NCI-H1930 (cell line): ENCODE data around the gene PLA2G4F.

ENCODE experiments used
- DNase-seq, 2 experiments: peaks; one replicate each; lab custom pipeline; 2025; lab: John Stamatoyannopoulos, UW

The PLA2G4F gene

DNA sequence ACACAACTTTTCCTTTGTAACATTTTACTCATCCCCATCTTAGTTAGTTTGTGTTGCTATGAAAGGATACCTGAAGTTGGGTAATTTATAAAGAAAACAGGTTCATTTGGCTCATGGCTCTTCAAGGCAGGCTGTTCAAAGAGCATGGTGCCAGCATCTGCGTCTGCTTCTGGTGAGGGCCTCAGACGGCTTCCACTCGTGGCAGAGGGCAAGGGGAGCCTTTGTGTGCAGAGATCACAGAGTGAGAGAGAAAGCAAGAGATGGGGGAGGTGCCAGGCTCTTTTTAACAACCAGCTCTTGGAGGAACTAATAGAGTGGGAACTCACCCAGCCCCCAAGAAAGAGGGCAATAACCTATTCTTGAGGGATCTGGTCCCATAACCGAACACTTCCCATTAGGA, 23.1 kb downstream of the PLA2G4F start:
- no peak for DNase-seq

DNA sequence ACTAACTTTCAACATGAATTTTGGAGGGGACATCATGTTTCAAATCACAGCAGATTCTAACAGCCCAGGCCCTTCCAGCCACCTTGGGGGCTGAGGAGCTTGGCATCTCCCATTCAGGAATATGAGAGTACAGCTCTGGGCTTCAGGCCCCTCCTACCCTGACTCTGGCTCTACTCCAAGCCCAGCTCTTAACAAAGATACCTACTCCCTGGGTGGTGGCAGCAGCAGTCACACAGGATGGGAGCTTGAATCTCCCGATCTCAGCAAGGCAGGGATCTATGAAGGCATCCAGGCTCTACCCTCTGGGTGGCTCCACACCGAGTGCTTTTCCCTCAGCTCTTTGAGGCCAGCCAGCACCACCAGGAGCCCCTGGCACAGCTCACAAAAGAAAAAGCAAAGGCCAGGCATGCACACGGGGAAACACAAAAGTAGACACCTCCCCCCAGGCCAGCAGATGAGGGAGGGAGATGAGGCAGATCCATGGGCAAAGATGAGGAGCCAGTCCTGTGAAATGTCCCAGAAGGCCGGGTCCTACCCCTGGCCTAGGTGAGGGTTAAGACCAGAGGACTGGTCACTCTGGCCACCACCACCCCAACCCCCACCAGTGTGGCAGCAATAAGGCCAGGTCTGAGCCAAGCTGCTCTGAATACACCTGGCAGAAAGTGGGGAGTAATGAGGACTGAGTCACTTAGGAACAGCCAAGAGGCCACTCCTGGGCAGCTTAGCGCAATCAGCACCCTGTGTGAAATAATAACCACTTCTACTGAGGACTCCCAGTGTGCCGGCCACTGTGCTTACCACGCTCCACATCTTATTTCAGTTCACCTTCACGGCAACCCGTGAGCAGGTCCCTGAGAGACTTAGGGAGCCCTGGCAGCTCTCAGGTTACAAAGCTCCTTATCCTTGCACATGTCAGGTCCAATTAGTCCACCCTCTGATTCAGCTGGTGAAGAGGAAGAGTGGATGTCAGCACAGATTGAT, 24.3 kb downstream of the PLA2G4F start:
- DNase-seq: no peak

DNA sequence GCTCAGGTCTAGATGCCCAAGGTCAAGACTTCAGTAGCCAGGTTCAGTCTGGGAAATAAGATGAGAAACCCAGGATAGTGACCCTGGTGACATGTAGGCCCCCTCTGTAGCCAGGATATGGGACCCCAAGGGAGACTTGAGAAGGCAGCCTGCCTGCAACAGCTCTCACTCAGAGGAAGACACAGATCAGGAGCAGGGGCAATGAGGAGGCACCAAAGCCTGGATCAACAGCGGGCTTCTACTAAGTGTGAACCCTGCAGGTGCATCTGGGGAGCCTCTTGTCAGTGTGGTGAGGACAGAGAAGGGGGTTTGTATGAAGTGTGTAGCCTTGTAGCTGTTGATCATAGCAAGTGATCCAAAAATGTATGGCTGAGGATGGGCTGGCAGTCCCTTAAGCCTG, 25.4 kb downstream of the PLA2G4F start:
- no peak for DNase-seq

DNA sequence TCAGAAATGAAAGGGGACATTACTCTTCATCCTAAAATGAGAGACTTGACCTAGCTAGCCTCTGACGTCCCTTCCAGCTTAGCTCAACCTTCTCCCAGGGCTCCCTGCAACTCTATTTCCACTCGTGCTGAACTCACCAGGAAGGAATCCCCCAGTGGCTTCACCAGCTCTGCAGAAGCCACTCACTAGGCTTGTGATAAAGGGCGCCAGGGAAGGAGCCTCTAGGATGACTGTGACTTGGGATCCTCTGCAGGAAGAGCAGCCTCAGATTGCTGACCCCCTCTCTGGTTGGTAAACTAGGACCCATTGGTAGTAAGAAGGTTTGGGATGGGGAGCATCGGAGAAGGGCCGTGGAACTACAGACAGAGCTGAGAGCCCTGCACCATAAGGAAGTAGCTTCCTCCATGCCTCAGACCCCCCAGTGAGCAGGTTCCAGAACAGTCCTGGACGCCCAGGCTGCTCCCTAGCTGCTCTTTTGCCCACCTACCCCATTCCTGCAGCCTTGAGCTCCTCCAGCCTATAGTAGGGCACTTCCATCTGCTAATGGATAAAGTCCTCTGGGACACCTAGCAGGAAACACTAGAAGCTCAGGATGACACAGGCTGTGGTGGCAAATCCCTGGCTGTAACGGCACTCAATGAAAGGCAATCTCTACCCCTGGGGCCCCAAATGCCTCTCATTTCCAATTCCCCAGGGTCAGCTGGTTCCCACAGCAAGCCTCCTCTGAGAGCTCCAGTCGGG, 26.0 kb downstream of the PLA2G4F start:
- no peak for DNase-seq

DNA sequence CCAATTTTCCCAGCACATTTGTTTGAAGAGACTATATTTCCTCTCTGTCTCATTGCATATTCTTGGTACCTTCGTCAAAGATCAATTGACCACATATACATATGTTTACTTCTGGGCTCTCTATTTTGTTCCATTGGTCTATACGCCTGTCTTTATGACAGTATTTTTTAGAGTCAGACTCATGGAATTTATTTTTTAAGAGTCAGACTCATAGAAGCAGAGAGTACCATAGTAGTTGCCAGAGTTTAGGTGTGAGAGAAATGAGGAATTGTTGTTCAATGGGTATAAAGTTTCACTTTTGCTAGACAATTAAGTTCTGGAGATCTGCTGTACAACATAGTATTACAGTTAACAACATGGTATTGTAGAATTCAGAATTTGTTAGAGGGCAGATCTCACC, 27.1 kb downstream of the PLA2G4F start:
- no peak for DNase-seq

DNA sequence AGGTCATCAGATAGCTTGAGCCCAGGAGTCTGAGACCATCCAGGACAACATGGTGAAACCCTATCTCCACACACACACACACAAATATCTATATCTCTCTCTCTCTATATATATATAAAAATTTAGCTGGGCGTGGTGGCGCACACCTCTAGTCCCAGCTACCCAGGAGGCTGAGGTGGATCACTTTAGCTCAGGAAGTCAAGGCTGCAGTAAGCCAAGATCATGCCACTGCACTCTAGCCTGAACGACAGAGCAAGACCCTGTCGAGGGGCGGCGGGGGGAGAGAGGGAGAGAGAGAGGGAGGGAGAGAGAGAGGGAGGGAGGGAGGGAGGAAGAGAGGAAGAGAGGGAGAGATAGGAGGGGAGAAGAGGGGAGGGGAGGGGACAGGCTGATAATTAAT, 28.0 kb downstream of the PLA2G4F start:
- DNase-seq: no peak

DNA sequence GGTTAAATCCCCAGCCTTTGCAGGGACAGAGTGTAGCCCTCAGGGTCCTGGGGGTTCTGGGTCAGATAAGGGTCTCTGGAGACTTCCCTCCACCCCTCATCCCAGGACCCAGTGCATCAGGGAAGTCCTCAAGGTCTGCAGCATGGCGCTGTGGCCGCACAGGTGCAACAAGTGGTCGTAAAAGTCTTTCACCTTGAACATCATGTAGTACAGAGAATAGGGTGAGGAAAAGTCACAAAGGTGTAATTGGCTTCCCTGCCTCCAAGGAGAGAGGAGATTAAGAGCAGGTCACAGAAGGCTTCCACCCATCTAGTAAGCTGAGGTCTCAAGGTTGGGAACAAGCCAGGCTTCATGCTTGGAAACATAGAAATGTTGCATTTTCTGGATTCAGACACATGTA, 32.9 kb downstream of the PLA2G4F start:
- DNase-seq: no peak

DNA sequence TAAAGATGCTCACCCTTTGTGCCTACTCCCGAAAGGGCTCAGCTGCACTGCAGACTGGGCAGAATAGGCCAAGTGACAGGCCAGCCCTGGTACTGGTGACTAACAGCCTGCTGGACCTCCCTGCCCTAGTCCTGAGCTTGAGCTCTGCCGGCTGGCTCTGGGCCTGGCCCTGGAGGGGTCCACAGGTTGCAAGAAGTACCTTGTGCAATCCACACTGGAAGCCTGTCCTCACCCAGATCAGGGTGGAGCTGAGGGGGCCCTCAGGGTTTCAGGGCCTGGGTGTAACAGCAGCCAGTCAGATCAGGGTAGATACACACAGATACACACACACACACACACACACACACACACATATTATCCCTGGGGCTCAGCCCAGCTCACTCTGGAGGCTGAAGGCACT, 34.8 kb downstream of the PLA2G4F start:
- no peak for DNase-seq

DNA sequence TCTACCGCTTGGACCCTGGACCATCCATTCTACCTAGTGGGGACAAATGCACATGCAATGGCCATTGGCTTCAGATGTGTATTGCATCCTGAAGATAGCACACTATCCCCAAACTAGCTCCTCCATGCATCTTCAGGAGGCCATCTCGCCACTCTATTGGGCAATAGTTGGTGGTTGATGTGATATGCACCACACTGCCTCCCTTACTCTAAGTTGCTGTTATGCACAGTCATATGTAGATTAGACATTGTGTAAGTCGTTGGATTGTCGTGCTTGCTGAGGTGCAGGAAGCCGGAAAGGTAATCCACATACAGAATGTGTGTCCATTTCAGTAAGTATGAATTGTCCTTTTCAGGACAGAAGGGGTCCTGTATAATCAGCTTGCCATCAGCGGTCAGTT, 35.4 kb downstream of the PLA2G4F start:
- no peak for DNase-seq

DNA sequence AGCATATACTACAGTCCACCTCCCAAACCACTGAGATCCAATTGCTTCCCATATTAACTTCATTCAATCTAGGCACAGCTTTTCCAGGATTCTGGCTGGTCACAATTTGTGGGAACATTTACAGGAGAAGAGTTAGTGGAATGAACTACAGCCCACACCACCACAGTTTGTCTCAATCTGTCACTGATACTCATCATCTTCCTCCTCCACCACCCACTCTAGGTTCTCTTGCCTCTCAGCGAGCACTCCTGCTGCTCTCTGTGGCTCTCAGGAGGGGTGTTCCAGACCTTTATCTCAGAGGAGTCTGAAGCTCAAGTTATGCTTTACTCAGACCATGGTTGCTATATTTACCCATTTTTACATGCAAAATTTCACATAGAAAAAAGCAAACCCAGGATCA, 36.2 kb downstream of the PLA2G4F start:
- DNase-seq: no peak

DNA sequence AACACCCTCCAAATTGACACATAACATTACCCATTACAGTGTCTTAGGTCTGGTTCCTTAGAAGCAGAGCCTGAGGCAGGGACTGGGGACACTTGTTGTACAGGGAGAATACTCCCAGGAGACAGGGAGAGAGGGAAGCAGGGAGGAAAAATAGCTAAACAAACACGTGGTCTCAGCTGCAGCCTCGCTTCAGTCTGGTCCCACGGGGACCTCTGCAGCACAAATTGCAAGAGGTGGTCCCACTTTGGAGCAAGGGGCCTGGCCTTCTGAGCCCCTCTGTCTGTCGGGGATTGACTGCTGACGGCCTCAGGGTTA, 37.0 kb downstream of the PLA2G4F start:
- no peak for DNase-seq

DNA sequence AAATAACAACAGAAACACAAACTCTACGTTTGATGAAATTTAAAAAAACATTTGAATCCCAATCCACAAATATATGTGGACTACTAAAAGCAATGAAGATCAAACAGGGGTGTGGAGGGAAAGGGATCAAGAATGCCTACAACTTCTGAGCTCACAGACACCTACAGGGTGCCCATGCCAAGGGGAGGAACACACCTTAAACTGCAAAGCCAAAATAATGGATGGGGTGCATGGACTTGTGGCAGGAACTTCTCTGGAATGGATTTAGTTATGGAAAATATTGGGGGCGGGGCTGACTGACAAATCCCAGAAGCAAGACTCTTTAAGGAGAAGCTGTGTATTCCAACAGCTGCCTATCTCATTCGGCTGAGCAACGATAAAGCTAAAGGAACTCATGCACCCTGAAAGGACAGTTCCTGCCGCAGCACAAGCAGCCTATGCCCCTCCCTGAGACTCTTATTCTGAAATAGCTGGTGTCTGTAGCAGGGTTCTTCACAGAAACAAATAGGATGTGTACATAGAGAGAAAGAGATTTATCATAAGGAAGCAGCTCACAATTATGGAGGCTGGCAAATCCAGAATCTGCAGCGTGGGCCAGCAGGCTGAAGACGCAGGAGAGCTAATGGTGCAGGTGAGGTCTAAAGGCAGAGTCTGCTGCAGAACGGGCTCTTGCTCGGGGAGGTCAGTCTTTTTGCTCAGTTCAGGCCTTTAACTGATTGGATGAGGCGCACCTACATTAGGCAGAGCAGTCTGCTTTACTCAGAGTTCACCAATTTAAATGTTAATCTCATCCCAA, 37.6 kb downstream of the PLA2G4F start:
- no peak for DNase-seq

DNA sequence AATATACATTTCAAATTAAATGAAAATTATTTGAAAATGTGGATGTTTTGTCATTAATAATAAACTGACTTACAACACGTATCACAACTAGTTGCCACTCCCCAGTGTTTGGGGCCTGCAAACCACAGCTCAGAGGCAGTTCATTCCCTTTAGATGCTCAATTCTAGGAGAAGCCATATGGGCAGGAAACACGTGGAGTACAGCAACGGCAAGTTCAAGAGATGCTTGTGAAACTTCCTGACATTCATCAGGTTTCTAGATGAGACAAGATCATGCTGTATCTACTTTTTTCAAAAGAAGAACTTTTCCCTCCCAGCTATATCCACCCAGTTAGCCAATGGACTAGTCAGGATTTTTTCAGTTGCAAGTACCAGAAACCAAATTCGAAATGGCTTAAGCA, 44.5 kb downstream of the PLA2G4F start:
- no peak for DNase-seq

DNA sequence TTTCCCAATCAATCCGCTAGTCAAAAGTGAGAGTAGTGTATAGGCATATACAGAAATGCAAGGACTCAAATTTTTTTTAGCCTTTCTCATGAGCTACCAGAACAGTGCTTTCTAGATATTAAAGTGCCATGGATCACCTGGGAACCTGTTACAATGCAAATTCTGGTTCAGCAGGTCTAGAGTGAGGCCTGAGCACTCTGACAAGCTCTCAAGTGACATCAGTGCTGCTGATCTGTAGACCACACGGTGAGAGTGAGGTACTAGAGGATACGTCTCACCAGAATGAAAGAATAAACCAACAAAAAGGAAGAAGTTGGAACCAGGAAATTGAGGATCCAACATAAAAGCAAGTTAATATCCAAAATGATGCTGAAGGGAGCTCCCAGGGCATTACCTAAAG, 46.1 kb downstream of the PLA2G4F start:
- DNase-seq: no peak

DNA sequence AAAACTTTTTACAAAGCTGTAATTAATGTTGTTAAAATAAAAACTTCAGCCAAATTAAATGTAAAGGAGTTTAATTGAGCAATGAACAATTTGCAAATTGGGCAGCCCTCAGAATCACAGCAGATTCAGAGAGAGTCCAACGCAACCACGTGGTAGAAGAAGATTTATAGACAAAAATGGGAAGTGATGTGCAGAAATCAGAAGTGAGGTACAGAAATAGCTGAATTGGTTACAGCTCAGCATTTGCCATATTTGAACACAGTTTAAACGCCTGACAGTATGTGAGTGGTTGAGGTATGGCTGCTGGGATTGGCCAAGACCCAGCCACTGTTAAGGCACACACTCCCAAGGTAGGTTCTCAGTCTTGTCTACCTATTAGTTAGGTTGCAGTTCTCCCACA, 47.6 kb downstream of the PLA2G4F start:
- DNase-seq: no peak

DNA sequence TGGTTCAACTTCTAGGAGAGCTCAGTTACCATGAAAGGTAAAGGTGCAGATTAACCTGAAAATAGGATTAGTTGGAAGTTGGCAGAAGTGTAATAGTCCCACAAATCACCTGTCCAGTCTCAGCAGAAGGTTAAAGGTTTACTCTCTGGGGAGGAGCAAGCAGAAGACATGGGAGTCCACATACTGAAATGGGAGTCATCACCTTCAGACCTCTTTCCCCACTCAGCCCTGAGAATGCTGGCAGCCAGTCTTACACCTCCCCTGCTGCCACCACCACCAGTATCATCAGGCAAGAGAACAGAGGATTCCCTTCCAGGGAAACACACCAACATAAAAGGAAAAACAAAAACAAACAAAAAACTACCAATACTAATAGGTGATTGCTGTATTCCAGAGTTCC, 48.2 kb downstream of the PLA2G4F start:
- no peak for DNase-seq

DNA sequence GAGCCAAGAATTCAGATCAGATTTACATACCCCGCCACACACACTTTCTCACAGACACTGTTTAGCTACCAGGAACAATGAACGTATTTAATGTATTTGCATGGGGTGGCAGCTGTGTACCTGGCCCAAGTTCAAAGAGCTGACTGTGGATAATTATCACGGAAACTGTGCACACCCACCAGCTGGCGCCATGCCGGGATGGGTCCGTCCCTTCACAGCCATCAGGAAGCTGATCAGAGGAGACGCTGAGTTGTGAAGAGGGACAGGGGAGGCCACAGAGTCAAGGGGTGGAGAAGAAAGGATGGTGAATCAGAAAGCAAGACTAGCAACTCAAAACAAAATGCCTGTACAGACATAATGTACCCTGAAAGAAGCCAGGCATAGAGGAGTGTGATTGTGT, 49.0 kb downstream of the PLA2G4F start:
- DNase-seq: no peak

DNA sequence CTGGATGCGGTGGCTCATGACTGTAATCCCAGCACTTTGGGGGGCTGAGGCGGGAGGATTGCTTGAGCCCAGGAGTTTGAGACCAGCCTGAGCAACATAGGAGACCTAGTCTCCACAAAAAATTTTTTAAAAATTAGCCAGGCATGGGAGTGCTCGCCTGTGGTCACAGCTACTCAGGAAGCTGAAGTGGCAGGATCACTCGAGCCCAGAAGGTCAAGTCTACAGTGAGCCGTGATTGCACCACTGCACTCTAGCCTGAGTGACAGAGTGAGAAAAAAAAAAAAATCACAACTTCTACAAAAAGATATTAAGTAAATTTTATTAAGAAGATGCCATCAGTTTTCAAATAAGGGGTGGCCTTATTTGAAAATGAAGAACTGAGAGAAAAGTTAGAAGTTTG, 50.1 kb downstream of the PLA2G4F start:
- no peak for DNase-seq

DNA sequence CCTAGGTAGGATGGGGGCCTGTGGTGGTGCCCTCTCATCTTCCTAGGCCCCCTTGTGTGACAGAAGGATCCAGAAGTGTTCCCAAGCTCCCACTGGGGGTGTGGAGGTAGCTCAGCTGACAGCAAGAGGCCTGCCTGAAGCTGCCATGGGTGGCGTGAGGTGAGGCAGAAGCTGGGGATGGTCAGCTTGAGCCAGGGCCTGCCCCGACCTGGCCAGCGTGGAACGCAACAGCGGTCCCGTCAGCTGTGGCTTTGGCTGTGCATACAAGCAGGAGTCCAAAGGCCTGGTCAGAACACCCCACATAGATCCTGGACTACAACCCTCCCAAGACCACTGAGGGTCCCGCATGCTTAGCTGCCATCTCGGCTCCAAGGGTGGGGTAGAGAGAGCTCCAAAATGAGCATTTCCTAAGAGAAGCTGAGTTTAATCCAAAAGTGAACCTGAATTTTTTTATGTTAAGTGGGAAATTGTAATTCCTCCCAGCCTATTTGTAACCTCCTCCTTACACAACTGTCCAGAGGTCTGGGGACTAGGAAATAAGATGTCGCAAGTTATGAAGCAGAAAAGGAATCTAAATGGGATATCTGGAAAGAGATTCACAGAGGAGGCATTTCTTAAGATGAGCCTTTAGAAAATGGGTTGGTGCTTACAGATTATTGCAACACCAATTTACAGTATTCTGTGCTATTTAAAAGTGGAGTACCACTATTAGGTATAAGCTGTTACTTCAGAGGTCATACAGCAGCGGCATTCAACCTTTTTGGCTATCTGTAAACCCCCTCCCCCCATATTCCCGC, 52.1 kb downstream of the PLA2G4F start:
- DNase-seq: no peak

DNA sequence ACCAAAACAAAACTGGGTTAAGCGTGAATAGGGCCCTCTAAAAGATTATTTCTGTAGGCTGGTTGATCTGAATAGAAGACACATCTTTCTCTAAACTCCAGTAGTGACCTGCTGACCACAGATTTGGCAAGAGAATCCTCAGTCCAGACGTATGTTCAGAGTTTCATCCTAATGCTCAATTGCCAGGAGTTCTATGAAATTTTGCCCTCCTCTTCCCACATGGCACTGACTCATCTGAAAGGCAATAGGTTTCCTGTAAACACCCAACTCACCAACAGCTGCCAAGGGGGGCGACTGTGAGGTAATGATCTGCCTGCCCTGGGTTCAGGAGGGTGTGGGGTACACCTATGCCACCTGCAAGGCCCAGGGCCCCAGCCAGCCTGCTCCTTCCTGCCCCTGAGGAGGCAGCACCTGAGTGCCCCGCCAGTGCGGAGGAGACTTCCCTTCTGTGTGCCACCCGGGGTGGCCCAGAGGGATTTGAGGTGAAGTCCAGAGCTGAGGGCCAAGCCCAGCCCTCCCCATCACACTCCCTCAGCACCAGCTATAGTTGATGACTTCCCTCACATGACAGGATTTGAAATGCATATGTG, 53.7 kb downstream of the PLA2G4F start:
- no peak for DNase-seq

DNA sequence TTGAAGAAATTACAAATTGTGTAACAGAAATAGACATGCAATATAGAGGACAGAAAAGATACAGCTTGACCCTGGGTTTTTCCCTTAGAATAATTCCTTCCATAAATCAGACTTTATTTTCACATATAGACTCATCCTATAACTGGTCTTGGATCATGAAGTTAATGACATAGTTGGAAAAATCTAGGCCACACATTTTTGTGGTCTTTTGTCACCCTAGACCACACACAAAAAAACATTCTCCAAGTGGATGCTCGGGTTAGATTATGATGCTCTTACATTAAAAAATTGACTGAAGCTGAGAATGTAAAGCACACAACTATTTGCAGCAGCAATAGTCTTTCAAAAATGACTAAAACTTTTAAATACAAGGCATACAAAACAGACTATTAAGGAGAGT, 54.6 kb downstream of the PLA2G4F start:
- no peak for DNase-seq
